H9 (cell line): Measurements from ENCODE around the gene IGF1R. TPM values are rescaled to one million over a fixed set of nuclear protein-coding genes. Genes with fewer than 3 reads are reported as not detected.

Source experiments
- DNase-seq: peaks from one replicate; pipeline ENCODE4 v3.0.0-alpha.2; 2017
- H2AFZ ChIP-seq: one replicate; pipeline ENCODE4 v1.6.1; 2013; ENCODE audit warnings: mild to moderate bottlenecking, low read length, control low read depth, moderate library complexity
- H2AK5ac ChIP-seq: 2 replicates; pipeline ENCODE4 v1.6.1; 2013; ENCODE audit warnings: low read length, control low read depth, mixed read lengths; ENCODE audit not compliant: insufficient read length
- H2BK120ac ChIP-seq: one replicate; pipeline ENCODE4 v1.6.1; 2013; ENCODE audit warnings: low read depth, mild to moderate bottlenecking, low read length, control low read depth, inconsistent platforms; ENCODE audit not compliant: poor library complexity, severe bottlenecking
- H2BK12ac ChIP-seq: 2 replicates; pipeline ENCODE4 v1.6.1; 2013; ENCODE audit warnings: low read length, control low read depth, mixed read lengths, low read depth; ENCODE audit not compliant: insufficient read length
- H2BK15ac ChIP-seq: 2 replicates; pipeline ENCODE4 v1.6.1; 2013; ENCODE audit warnings: low read depth, low read length, control low read depth
- H2BK20ac ChIP-seq: one replicate; pipeline ENCODE4 v1.6.1; 2013; ENCODE audit warnings: low read depth, mild to moderate bottlenecking, low read length, control low read depth, inconsistent platforms; ENCODE audit not compliant: poor library complexity, severe bottlenecking
- H2BK5ac ChIP-seq: 2 replicates; pipeline ENCODE4 v1.6.1; 2013; ENCODE audit warnings: low read length, control low read depth, mixed read lengths; ENCODE audit not compliant: insufficient read length
- H3K14ac ChIP-seq: 2 replicates; pipeline ENCODE4 v1.6.1; 2013; ENCODE audit warnings: low read length, control low read depth; ENCODE audit not compliant: insufficient read depth
- H3K18ac ChIP-seq: 2 replicates; pipeline ENCODE4 v1.6.1; 2013; ENCODE audit warnings: low read depth, mild to moderate bottlenecking, mixed read lengths, low read length, control low read depth; ENCODE audit not compliant: insufficient read length
- H3K23ac ChIP-seq: 2 replicates; pipeline ENCODE4 v1.6.1; 2013; ENCODE audit warnings: low read length, control low read depth, mixed read lengths, low read depth; ENCODE audit not compliant: insufficient read length
- H3K23me2 ChIP-seq: 2 replicates; pipeline ENCODE4 v1.6.1; 2013; ENCODE audit warnings: low read depth, mild to moderate bottlenecking, mixed read lengths, low read length, control low read depth; ENCODE audit not compliant: insufficient read length, poor library complexity, severe bottlenecking
- H3K27ac ChIP-seq: 2 replicates; pipeline ENCODE4 v1.5.1; 2013; ENCODE audit warnings: low read length, control low read depth, mixed read lengths, low read depth; ENCODE audit not compliant: insufficient read length
- H3K27me3 ChIP-seq: 2 replicates; pipeline ENCODE4 v1.6.1; 2013; ENCODE audit warnings: low read length, control low read depth, inconsistent platforms; ENCODE audit not compliant: insufficient read depth
- H3K4ac ChIP-seq: 2 replicates; pipeline ENCODE4 v1.6.1; 2013; ENCODE audit warnings: low read depth, mild to moderate bottlenecking, control low read depth, inconsistent platforms, low read length, moderate library complexity
- H3K4me1 ChIP-seq: 2 replicates; pipeline ENCODE4 v1.6.1; 2013; ENCODE audit warnings: low read length, control low read depth, inconsistent platforms; ENCODE audit not compliant: insufficient read depth
- H3K4me2 ChIP-seq: 2 replicates; pipeline ENCODE4 v1.6.1; 2013; ENCODE audit warnings: low read length, control low read depth, mixed read lengths; ENCODE audit not compliant: insufficient read length, insufficient read depth
- H3K56ac ChIP-seq: 2 replicates; pipeline ENCODE4 v1.6.1; 2013; ENCODE audit warnings: low read depth, mild to moderate bottlenecking, mixed read lengths, low read length, control low read depth; ENCODE audit not compliant: insufficient read length
- H3K79me1 ChIP-seq: 2 replicates; pipeline ENCODE4 v1.6.1; 2013; ENCODE audit warnings: low read depth, mild to moderate bottlenecking, moderate library complexity, low read length, control low read depth, inconsistent platforms; ENCODE audit not compliant: insufficient read depth, poor library complexity, severe bottlenecking
- H3K79me2 ChIP-seq: 2 replicates; pipeline ENCODE4 v1.6.1; 2013; ENCODE audit warnings: low read length, control low read depth, inconsistent platforms; ENCODE audit not compliant: insufficient read depth
- H3K9ac ChIP-seq: 2 replicates; pipeline ENCODE4 v1.6.1; 2013; ENCODE audit warnings: low read length, control low read depth, mixed read lengths; ENCODE audit not compliant: insufficient read length; ENCODE audit errors: extremely low read depth
- H3K9me3 ChIP-seq: one replicate; pipeline ENCODE4 v1.6.1; 2013; ENCODE audit warnings: low read depth, low read length, inconsistent platforms; ENCODE audit not compliant: control insufficient read depth
- H3T11ph ChIP-seq: one replicate; pipeline ENCODE4 v1.6.1; 2013; ENCODE audit warnings: mild to moderate bottlenecking, low read length, control low read depth, inconsistent platforms
- H4K20me1 ChIP-seq: one replicate; pipeline ENCODE4 v1.6.1; 2013; ENCODE audit not compliant: control insufficient read depth, insufficient read length, insufficient read depth
- H4K5ac ChIP-seq: 2 replicates; pipeline ENCODE4 v1.6.1; 2013; ENCODE audit warnings: low read depth, mild to moderate bottlenecking, mixed read lengths, low read length, control low read depth; ENCODE audit not compliant: insufficient read length
- H4K8ac ChIP-seq: replicated peaks from 2 replicates; pipeline ENCODE4 v1.6.1; 2013; ENCODE audit warnings: low read length, control low read depth, mixed read lengths, low read depth; ENCODE audit not compliant: insufficient read length
- H4K91ac ChIP-seq: 2 replicates; pipeline ENCODE4 v1.6.1; 2013; ENCODE audit warnings: low read depth, mild to moderate bottlenecking, moderate library complexity, mixed read lengths, low read length, control low read depth; ENCODE audit not compliant: insufficient read length
- H3K27ac Mint-ChIP-seq, 3 experiments: 2 replicates in 2 of 3; 3 replicates in 1 of 3; pipeline ENCODE4 v1.8.0; 2020 to 2021; ENCODE audit warnings: mixed read lengths in 3 of 3, mild to moderate bottlenecking in 1 of 3, moderate library complexity in 1 of 3
- H3K27me3 Mint-ChIP-seq: 2 replicates; pipeline ENCODE4 v1.8.0; 2021; ENCODE audit warnings: low read depth, mild to moderate bottlenecking, moderate library complexity, mixed read lengths
- H3K36me3 Mint-ChIP-seq, 3 experiments: 2 replicates in 2 of 3; 3 replicates in 1 of 3; pipeline ENCODE4 v1.8.0; 2020 to 2021; ENCODE audit warnings: low read depth in 3 of 3, mixed read lengths in 3 of 3; ENCODE audit not compliant: insufficient read depth in 1 of 3
- H3K4me1 Mint-ChIP-seq, 2 experiments: 2 replicates each; pipeline ENCODE4 v1.8.0; 2020; ENCODE audit warnings: mixed read lengths in 2 of 2
- H3K4me3 Mint-ChIP-seq, 2 experiments: 2 replicates in 1 of 2; 3 replicates in 1 of 2; pipeline ENCODE4 v1.8.0; 2020 to 2021; ENCODE audit warnings: mild to moderate bottlenecking in 2 of 2, mixed read lengths in 2 of 2, moderate library complexity in 1 of 2
- H3K9me3 Mint-ChIP-seq, 2 experiments: 2 replicates in 1 of 2; 3 replicates in 1 of 2; pipeline ENCODE4 v1.8.0; 2020; ENCODE audit warnings: mild to moderate bottlenecking in 2 of 2, mixed read lengths in 2 of 2, moderate library complexity in 1 of 2
- CTCF ChIP-seq: fragments of 200-600 bp; sonication (generic); conservative IDR thresholded peaks from 3 replicates; pipeline ENCODE4 v1.8.0; 2021; ENCODE audit warnings: antibody characterized with exemption, mild to moderate bottlenecking
- WGBS: extraction: QIAGEN DNeasy Blood & Tissue Kit; methylation state at CpG from one replicate; pipeline ENCODE4 v1.1.7; 2013; ENCODE audit warnings: missing lambda C conversion rate, low lambda C conversion rate, mixed read lengths; ENCODE audit not compliant: insufficient read length; ENCODE audit errors: extremely low coverage; 5-methylcytosine and 5-hydroxymethylcytosine counted together
- total RNA-seq: library from RNA; stranded (reverse); gene quantifications from 2 replicates; pipeline ENCODE4 v1.2.1, GENCODE V29; 2021

The IGF1R gene
- total RNA-seq, 1 experiment from 2014 or later: 70.0 TPM

- no peaks in the 10 kb centered on the region for H3K27me3 Mint-ChIP-seq
- no CpG with 5 or more reads among the region's 8 CpGs for WGBS
- Histone ChIP-seq H3K18ac (no peak overlapping the region), H4K8ac (no peak overlapping the region), H3K23me2 (no peaks in the 10 kb centered on the region), H3T11ph (no peak overlapping the region), H3K79me2 (peaks cover 76% of the 10 kb centered on the region; the same call in 1 of the 2 replicates), H3K27ac (no peak overlapping the region), H2BK120ac (no peak overlapping the region), H2AFZ (no peak overlapping the region), H2BK5ac (no peak overlapping the region), H2AK5ac (no peak overlapping the region), H3K14ac (no peak overlapping the region), H3K4me1 (peaks cover 36% of the 10 kb centered on the region), H4K5ac (no peak overlapping the region), H3K79me1 (peaks cover 22% of the 10 kb centered on the region), H3K9ac (no peak overlapping the region), H2BK12ac (no peak overlapping the region), H3K4ac (no peak overlapping the region), H3K27me3 (no peaks in the 10 kb centered on the region), H4K91ac (no peak overlapping the region), H2BK20ac (no peak overlapping the region), H4K20me1 (no peaks in the 10 kb centered on the region), H2BK15ac (no peak overlapping the region), H3K56ac (no peak overlapping the region), H3K23ac (no peak overlapping the region), H3K4me2 (no peak overlapping the region), H3K9me3 (no peaks in the 10 kb centered on the region)
- DNase-seq: no peak
- peaks cover 67 to 78% of the 10 kb centered on the region in 2 experiments for H3K4me1 Mint-ChIP-seq
- H3K4me3 Mint-ChIP-seq: no peak overlapping the region
- TF ChIP-seq CTCF: no peak
- no peaks in the 10 kb centered on the region for H3K9me3 Mint-ChIP-seq
- no peak overlapping the region; a peak in 2 of 7 replicates for H3K27ac Mint-ChIP-seq
- H3K36me3 Mint-ChIP-seq: peaks cover 5 to 10% (median 7%) of the 10 kb centered on the region in 3 experiments; a peak in 4 of 7 replicates
These were observed 73.9 kb downstream of the IGF1R start for GRCh38 chr15:98722209-98722608.
